Mesodermal cell (in vitro differentiated cells): ENCODE results near the gene PDGFD.

Source experiments
- H3K27ac ChIP-seq: 2 replicates; pipeline ENCODE4 v1.7.0; 2013; ENCODE audit warnings: mild to moderate bottlenecking, low read depth, low read length, moderate library complexity; ENCODE audit not compliant: severe bottlenecking
- H3K36me3 ChIP-seq: 2 replicates; pipeline ENCODE4 v1.7.1; 2013; ENCODE audit warnings: mild to moderate bottlenecking, low read length, moderate library complexity; ENCODE audit not compliant: control insufficient read depth, insufficient read depth
- H3K4me1 ChIP-seq: one replicate; pipeline ENCODE4 v1.7.1; 2013; ENCODE audit warnings: mild to moderate bottlenecking, low read length; ENCODE audit not compliant: insufficient read depth, control insufficient read depth, poor library complexity, severe bottlenecking
- H3K4me3 ChIP-seq: 2 replicates; pipeline ENCODE4 v1.7.0; 2013; ENCODE audit warnings: low read length, control low read depth, mild to moderate bottlenecking; ENCODE audit not compliant: insufficient read depth, poor library complexity, severe bottlenecking; ENCODE audit errors: extremely low read depth
- H3K9me3 ChIP-seq: 2 replicates; pipeline ENCODE4 v1.7.1; 2013; ENCODE audit warnings: mild to moderate bottlenecking, low read length, moderate library complexity; ENCODE audit not compliant: control insufficient read depth
- WGBS, 2 experiments: methylation state at CpG; one replicate each; pipeline ENCODE4 v1.1.5; 2013; ENCODE audit warnings: missing lambda C conversion rate in 2 of 2; ENCODE audit not compliant: insufficient coverage in 2 of 2; 5-methylcytosine and 5-hydroxymethylcytosine counted together

PDGFD gene

DNA sequence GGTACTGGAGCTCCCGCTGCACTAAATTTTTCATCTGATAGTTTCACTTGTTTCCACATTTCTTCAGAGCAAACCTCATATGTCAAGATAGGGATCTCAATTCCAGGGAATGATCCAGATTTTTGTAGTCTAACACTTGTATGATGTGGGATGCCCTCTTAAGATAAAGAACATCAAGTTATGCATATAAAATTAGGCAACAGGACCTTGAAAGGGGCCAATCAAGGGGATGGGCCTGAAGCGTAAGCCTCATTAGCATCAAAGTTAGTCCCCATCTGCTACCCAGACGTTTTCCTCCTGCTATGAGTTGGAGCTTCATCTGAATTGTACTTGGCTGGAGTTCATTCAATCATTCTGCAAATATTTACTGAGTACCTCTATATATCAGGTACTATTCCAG, 17.5 kb downstream of the PDGFD start:
- WGBS, 2 experiments = 92 to 100% methylated on average over 1 of the region's 3 CpGs
- Histone ChIP-seq H3K4me1 (no peaks in the 10 kb centered on the region), H3K9me3 (peaks cover 6% of the 10 kb centered on the region), H3K36me3 (no peaks in the 10 kb centered on the region), H3K4me3 (no peak overlapping the region), H3K27ac (no peak overlapping the region)

DNA sequence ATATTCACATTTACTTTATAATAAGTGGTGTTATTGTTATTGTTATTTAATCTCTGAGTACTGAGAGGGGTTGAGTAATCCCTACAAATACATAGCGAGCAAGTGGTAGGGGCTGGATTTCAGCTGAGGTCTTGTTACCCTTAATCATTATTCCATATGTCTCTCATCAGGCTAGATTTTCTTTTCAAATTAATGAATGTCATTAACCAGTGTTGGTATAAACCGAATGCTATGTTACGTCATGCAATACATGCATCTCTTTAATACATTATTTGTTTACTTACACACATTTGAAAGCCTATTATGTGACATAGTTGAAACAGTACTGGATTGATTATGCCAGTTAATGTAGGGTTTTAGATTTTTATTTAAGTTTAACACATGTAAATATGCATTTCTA, 18.9 kb downstream of the PDGFD start:
- no peak overlapping the region for H3K27ac ChIP-seq
- H3K4me3 ChIP-seq = no peak overlapping the region
- H3K9me3 ChIP-seq = no peaks in the 10 kb centered on the region
- no peaks in the 10 kb centered on the region for H3K4me1 ChIP-seq
- no peaks in the 10 kb centered on the region for H3K36me3 ChIP-seq
- WGBS, 2 experiments = no CpG with 5 or more reads among the region's 3 CpGs

- no peaks in the 10 kb centered on the region for H3K4me1 ChIP-seq
- no peaks in the 10 kb centered on the region for H3K36me3 ChIP-seq
- WGBS, 2 experiments = 92 to 96% methylated on average over 2 to 3 of the region's 6 CpGs
- H3K27ac ChIP-seq = no peak overlapping the region
- H3K4me3 ChIP-seq = no peak overlapping the region
- no peaks in the 10 kb centered on the region for H3K9me3 ChIP-seq
Measured at GRCh38 chr11:104142698-104143097, 21.2 kb downstream of the PDGFD start.

DNA sequence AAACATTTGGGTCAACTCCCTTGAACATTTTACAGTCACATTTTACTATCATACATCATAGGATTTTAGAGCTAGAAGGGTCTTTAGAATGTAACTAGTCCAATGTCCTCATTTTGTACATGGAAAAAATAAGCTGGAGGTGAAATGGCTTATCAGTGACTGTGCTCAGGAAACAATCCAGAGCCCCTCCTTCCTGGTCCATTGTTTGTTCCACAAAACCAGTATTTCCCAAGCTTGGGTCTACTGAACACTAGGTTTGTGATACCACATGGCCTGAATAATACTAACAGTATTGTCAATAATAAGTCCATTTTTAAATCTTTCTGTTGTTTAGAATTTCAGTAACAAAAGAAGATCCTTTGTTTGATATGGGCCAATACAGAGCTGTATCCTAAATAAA, 27.1 kb downstream of the PDGFD start:
- H3K27ac ChIP-seq = no peak overlapping the region
- peaks cover 13% of the 10 kb centered on the region for H3K4me1 ChIP-seq
- no peaks in the 10 kb centered on the region for H3K36me3 ChIP-seq
- no peak overlapping the region for H3K4me3 ChIP-seq
- H3K9me3 ChIP-seq = no peaks in the 10 kb centered on the region

GRCh38 chr11:104134745-104135144, 29.2 kb downstream of the PDGFD start:
- H3K36me3 ChIP-seq = no peaks in the 10 kb centered on the region
- 40% methylated on average over 1 of the region's 1 CpG; no CpG with 5 or more reads in 1 of the 2 experiments for WGBS, 2 experiments
- no peak overlapping the region for H3K4me3 ChIP-seq
- H3K27ac ChIP-seq = peak overlapping the region; percentile 34
- H3K9me3 ChIP-seq = no peaks in the 10 kb centered on the region
- peaks cover 13% of the 10 kb centered on the region for H3K4me1 ChIP-seq

- H3K27ac ChIP-seq = no peak overlapping the region
- no peak overlapping the region for H3K4me3 ChIP-seq
- H3K9me3 ChIP-seq = no peaks in the 10 kb centered on the region
- H3K4me1 ChIP-seq = peaks cover 7% of the 10 kb centered on the region
- WGBS, 2 experiments = 100% methylated on average over 1 of the region's 1 CpG; no CpG with 5 or more reads in 1 of the 2 experiments
- no peaks in the 10 kb centered on the region for H3K36me3 ChIP-seq
Measured at GRCh38 chr11:104130161-104130560, 33.8 kb downstream of the PDGFD start.

DNA sequence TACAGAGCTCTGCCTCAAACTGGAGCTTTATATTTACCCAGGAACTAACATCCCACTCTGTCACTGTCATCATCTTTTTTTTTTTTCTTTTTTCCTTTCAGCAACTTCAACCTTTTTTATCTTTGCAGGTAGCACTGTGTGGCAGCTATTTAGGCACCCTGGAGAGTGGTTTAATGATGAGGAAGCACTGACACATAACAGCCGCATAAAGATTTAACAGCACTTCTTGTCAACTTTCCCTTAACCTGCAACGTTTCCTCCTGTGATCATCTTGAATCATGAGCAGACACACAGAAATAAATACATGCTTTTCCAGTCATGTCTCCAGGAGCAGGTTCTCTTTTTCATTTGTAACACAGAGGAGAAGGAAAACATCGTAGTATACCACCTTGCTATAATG, 34.8 kb downstream of the PDGFD start:
- Histone ChIP-seq H3K9me3 (no peaks in the 10 kb centered on the region), H3K4me1 (peaks cover 3% of the 10 kb centered on the region), H3K4me3 (no peak overlapping the region), H3K27ac (no peak overlapping the region), H3K36me3 (no peaks in the 10 kb centered on the region)
- WGBS, 2 experiments = 68 to 82% methylated on average over 2 of the region's 3 CpGs

- Histone ChIP-seq H3K36me3 (no peaks in the 10 kb centered on the region), H3K27ac (no peak overlapping the region), H3K4me1 (no peaks in the 10 kb centered on the region), H3K9me3 (no peaks in the 10 kb centered on the region), H3K4me3 (no peak overlapping the region)
- 80% methylated on average over 1 of the region's 2 CpGs; no CpG with 5 or more reads in 1 of the 2 experiments for WGBS, 2 experiments
Measured at GRCh38 chr11:104127828-104128227, 36.1 kb downstream of the PDGFD start.

DNA sequence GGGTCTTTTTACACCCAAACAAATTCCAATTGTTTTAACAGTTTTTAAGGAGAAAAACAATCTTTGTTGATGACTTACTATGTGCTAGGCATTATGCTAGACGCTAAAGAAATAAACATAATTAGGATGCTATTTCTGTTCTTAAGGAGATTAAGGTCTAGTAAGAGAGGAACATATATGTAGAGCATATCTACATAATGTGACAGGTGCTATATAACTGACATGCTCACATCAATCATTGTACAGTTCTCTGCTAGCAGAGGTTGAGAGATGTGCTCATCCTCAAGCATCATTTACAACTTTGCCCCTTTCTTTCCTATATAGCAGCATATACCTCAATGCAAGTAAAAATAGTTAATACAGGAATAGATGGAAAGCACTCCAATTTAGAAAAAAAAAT, 37.5 kb downstream of the PDGFD start:
- WGBS, 2 experiments = 100% methylated on average over 1 of the region's 1 CpG; no CpG with 5 or more reads in 1 of the 2 experiments

DNA sequence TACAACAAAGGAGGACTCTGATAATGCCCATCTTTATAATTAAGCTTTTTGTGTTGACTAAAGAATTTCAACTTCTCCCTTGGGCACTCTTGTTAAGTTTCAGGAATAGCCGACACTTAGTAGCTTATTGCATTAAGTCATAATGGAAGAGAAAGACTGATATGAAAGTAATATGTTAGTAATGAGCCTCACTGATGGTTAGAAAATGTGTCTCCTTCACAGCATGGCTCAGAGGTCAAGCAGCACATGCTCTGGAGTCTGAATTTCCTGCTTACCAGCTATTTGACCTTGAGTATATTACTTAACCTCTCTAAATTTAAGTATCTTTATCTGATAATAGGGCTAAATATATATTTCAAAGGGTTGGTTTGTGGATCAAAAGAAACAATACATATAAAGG, 39.0 kb downstream of the PDGFD start:
- H3K4me3 ChIP-seq = no peak overlapping the region
- H3K27ac ChIP-seq = no peak overlapping the region
- H3K4me1 ChIP-seq = no peaks in the 10 kb centered on the region
- peaks cover 5% of the 10 kb centered on the region for H3K9me3 ChIP-seq
- H3K36me3 ChIP-seq = no peaks in the 10 kb centered on the region
- 83% methylated on average over 1 of the region's 1 CpG; no CpG with 5 or more reads in 1 of the 2 experiments for WGBS, 2 experiments

More for the DNA sequence above, 37.5 kb downstream of the PDGFD start:
- Histone ChIP-seq H3K27ac (no peak overlapping the region), H3K4me1 (no peaks in the 10 kb centered on the region), H3K9me3 (peaks cover 5% of the 10 kb centered on the region), H3K36me3 (no peaks in the 10 kb centered on the region), H3K4me3 (no peak overlapping the region)

- WGBS, 2 experiments = no CpG with 5 or more reads among the region's 2 CpGs
- H3K36me3 ChIP-seq = no peaks in the 10 kb centered on the region
- peaks cover 5% of the 10 kb centered on the region for H3K9me3 ChIP-seq
- H3K4me1 ChIP-seq = no peaks in the 10 kb centered on the region
- H3K27ac ChIP-seq = no peak overlapping the region
- no peak overlapping the region for H3K4me3 ChIP-seq
Measured at GRCh38 chr11:104122836-104123235, 41.1 kb downstream of the PDGFD start.
